Testis (tissue), 2 donors: Measurements from ENCODE around the gene TMEM151B.

Source experiments
- POLR2A ChIP-seq: fragments of 450-650 bp; IDR thresholded peaks from one replicate; pipeline ENCODE4 v1.6.1; 2017; ENCODE audit warnings: antibody characterized with exemption, mild to moderate bottlenecking, moderate library complexity
- TF ChIP-seq, protein P1 (sequence below), 3 experiments: fragments of 450-650 bp in 2 of 3; fragments of 200-600 bp in 1 of 3; sonication (generic) in 1 of 3; IDR thresholded peaks; one replicate each; pipeline ENCODE4 v1.5.1; 2016 to 2019; ENCODE audit warnings: antibody characterized with exemption in 3 of 3, mild to moderate bottlenecking in 2 of 3, moderate library complexity in 1 of 3

- TF ChIP-seq, protein P1, sequence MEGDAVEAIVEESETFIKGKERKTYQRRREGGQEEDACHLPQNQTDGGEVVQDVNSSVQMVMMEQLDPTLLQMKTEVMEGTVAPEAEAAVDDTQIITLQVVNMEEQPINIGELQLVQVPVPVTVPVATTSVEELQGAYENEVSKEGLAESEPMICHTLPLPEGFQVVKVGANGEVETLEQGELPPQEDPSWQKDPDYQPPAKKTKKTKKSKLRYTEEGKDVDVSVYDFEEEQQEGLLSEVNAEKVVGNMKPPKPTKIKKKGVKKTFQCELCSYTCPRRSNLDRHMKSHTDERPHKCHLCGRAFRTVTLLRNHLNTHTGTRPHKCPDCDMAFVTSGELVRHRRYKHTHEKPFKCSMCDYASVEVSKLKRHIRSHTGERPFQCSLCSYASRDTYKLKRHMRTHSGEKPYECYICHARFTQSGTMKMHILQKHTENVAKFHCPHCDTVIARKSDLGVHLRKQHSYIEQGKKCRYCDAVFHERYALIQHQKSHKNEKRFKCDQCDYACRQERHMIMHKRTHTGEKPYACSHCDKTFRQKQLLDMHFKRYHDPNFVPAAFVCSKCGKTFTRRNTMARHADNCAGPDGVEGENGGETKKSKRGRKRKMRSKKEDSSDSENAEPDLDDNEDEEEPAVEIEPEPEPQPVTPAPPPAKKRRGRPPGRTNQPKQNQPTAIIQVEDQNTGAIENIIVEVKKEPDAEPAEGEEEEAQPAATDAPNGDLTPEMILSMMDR (IDR thresholded peaks at IDR 0.05) = no peak
- no peak for TF ChIP-seq POLR2A
These were observed 2.8 kb downstream of the TMEM151B start for GRCh38 chr6:44272999-44273566.
